ENCODE data around the gene SPATA31D4. TPM values are rescaled to one million over a fixed set of nuclear protein-coding genes. Genes with fewer than 3 reads are reported as not detected.

Gene SPATA31D4
- total RNA-seq, 1 donor from 2014 or later, result not detected

GRCh38 chr9:81969971-81970370 lies 41.7 kb downstream of the SPATA31D4 start:
- DNase-seq (ENCODE audit: extremely low spot score in 2 of 2), result peak; percentile 52 to 55
- H3K36me3 ChIP-seq, result no peaks in the 10 kb centered on the region
- no peak for TF ChIP-seq POLR2AphosphoS5 (IDR thresholded peaks at IDR 0.05; ENCODE audit: insufficient read depth in 1 of 2, low read depth in 1 of 2)
- TF ChIP-seq, protein P1, sequence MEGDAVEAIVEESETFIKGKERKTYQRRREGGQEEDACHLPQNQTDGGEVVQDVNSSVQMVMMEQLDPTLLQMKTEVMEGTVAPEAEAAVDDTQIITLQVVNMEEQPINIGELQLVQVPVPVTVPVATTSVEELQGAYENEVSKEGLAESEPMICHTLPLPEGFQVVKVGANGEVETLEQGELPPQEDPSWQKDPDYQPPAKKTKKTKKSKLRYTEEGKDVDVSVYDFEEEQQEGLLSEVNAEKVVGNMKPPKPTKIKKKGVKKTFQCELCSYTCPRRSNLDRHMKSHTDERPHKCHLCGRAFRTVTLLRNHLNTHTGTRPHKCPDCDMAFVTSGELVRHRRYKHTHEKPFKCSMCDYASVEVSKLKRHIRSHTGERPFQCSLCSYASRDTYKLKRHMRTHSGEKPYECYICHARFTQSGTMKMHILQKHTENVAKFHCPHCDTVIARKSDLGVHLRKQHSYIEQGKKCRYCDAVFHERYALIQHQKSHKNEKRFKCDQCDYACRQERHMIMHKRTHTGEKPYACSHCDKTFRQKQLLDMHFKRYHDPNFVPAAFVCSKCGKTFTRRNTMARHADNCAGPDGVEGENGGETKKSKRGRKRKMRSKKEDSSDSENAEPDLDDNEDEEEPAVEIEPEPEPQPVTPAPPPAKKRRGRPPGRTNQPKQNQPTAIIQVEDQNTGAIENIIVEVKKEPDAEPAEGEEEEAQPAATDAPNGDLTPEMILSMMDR (IDR thresholded peaks at IDR 0.05), result no peak
- no peak for TF ChIP-seq POLR2A (IDR thresholded peaks at IDR 0.05)
- no peak overlapping the region for H3K27ac ChIP-seq
- intact Hi-C loops (cut with DNase I), result no loop called here
- no peaks in the 10 kb centered on the region for H3K4me1 ChIP-seq
- no peaks in the 10 kb centered on the region for H3K27me3 ChIP-seq
- H3K4me3 ChIP-seq, result no peak overlapping the region
- no peaks in the 10 kb centered on the region for H3K9me3 ChIP-seq

- intact Hi-C loops (cut with DNase I), result no loop called here
- no peak overlapping the region for H3K27ac ChIP-seq
- TF ChIP-seq, protein P1 (IDR thresholded peaks at IDR 0.05), result no peak
- no peak for TF ChIP-seq POLR2A (IDR thresholded peaks at IDR 0.05)
- TF ChIP-seq POLR2AphosphoS5 (IDR thresholded peaks at IDR 0.05; ENCODE audit: insufficient read depth in 1 of 2, low read depth in 1 of 2), result no peak
- H3K36me3 ChIP-seq, result no peaks in the 10 kb centered on the region
- H3K4me1 ChIP-seq, result no peaks in the 10 kb centered on the region
- H3K9me3 ChIP-seq, result no peaks in the 10 kb centered on the region
- H3K4me3 ChIP-seq, result no peak overlapping the region
- DNase-seq (ENCODE audit: extremely low spot score in 2 of 2), result peak in 1 of 2 donors; percentile 6
- H3K27me3 ChIP-seq, result no peaks in the 10 kb centered on the region
Measured at GRCh38 chr9:81971727-81972126, 43.5 kb downstream of the SPATA31D4 start.

DNA sequence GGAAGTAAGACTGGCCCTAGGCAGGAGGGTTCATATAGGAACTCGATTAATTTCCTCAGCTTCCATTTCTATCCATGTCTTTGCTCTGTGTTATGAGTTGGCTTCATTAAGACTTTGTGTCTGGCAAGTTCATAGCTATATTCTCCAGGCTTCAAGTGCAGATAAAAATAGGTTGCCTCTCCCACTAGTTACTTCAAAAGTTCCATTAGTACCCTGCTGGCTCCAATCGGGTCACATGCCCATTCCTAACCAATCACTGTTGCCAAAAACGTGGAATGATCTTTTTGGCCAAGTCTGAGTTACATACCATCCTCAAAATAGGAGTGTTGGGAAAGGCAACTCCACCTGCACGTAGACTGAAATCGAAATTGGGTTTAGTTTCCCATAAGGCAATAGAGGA lies 46.5 kb downstream of the SPATA31D4 start:
- no peaks in the 10 kb centered on the region for H3K4me1 ChIP-seq
- H3K27ac ChIP-seq, result no peak overlapping the region
- H3K9me3 ChIP-seq, result no peaks in the 10 kb centered on the region
- H3K36me3 ChIP-seq, result no peaks in the 10 kb centered on the region
- H3K27me3 ChIP-seq, result no peaks in the 10 kb centered on the region
- no peak overlapping the region for H3K4me3 ChIP-seq
- DNase-seq (ENCODE audit: extremely low spot score in 2 of 2), result no peak
- intact Hi-C loops (cut with DNase I), result no loop called here
- TF ChIP-seq, protein P1 (IDR thresholded peaks at IDR 0.05), result no peak
- no peak for TF ChIP-seq POLR2AphosphoS5 (IDR thresholded peaks at IDR 0.05; ENCODE audit: insufficient read depth in 1 of 2, low read depth in 1 of 2)
- no peak for TF ChIP-seq POLR2A (IDR thresholded peaks at IDR 0.05)

- peak in 1 of 2 donors; percentile 25 for DNase-seq (ENCODE audit: extremely low spot score in 2 of 2)
- Histone ChIP-seq H3K4me1 (no peaks in the 10 kb centered on the region), H3K27me3 (no peaks in the 10 kb centered on the region), H3K4me3 (no peak overlapping the region), H3K36me3 (no peaks in the 10 kb centered on the region), H3K27ac (no peak overlapping the region), H3K9me3 (no peaks in the 10 kb centered on the region)
- intact Hi-C loops (cut with DNase I), result no loop called here
- TF ChIP-seq, protein P1 (IDR thresholded peaks at IDR 0.05), result no peak
- TF ChIP-seq POLR2AphosphoS5 (IDR thresholded peaks at IDR 0.05; ENCODE audit: insufficient read depth in 1 of 2, low read depth in 1 of 2) (no peak), POLR2A (IDR thresholded peaks at IDR 0.05) (no peak)
Measured at GRCh38 chr9:81976351-81976750, 48.1 kb downstream of the SPATA31D4 start.

GRCh38 chr9:81979196-81979595 lies 51.0 kb downstream of the SPATA31D4 start:
- H3K36me3 ChIP-seq, result no peaks in the 10 kb centered on the region
- no peak overlapping the region for H3K4me3 ChIP-seq
- DNase-seq (ENCODE audit: extremely low spot score in 2 of 2), result no peak
- intact Hi-C loops (cut with DNase I), result no loop called here
- H3K27me3 ChIP-seq, result no peaks in the 10 kb centered on the region
- no peaks in the 10 kb centered on the region for H3K9me3 ChIP-seq
- no peak for TF ChIP-seq POLR2AphosphoS5 (IDR thresholded peaks at IDR 0.05; ENCODE audit: insufficient read depth in 1 of 2, low read depth in 1 of 2)
- TF ChIP-seq POLR2A (IDR thresholded peaks at IDR 0.05), result no peak
- H3K27ac ChIP-seq, result no peak overlapping the region
- H3K4me1 ChIP-seq, result no peaks in the 10 kb centered on the region
